Skeletal muscle satellite cell (primary cell): ENCODE measurements around the gene TRPM2. TPM values are rescaled to one million over a fixed set of nuclear protein-coding genes. Genes with fewer than 3 reads are reported as not detected.

ENCODE experiments used
- H3K27me3 ChIP-seq: 2 replicates; pipeline ENCODE4 v1.7.0; 2013; ENCODE audit warnings: low read length; ENCODE audit not compliant: control insufficient read depth, insufficient read depth
- H3K36me3 ChIP-seq: 2 replicates; pipeline ENCODE4 v1.7.0; 2013; ENCODE audit warnings: mild to moderate bottlenecking, control low read depth, low read length; ENCODE audit not compliant: insufficient read depth
- H3K4me1 ChIP-seq: 2 replicates; pipeline ENCODE4 v1.7.0; 2013; ENCODE audit warnings: low read length; ENCODE audit not compliant: control insufficient read depth, insufficient read depth
- H3K4me2 ChIP-seq: 2 replicates; pipeline ENCODE4 v1.7.0; 2013; ENCODE audit warnings: mild to moderate bottlenecking, low read length
- H3K4me3 ChIP-seq: 2 replicates; pipeline ENCODE4 v1.7.0; 2013; ENCODE audit warnings: low read length
- H3K9ac ChIP-seq: 2 replicates; pipeline ENCODE4 v1.7.0; 2013; ENCODE audit warnings: mild to moderate bottlenecking, low read depth, low read length, moderate library complexity
- H3K9me3 ChIP-seq: replicated peaks from 2 replicates; pipeline ENCODE4 v1.7.0; 2013; ENCODE audit warnings: mild to moderate bottlenecking, control low read depth, low read length
- total RNA-seq: library from RNA; depleted of rRNA; stranded (reverse); fragments of >200 nt; gene quantifications from 2 replicates; pipeline ENCODE4 v1.2.3, GENCODE V29; 2012; rRNA removed

The TRPM2 gene
- not detected in 2 replicates for total RNA-seq

DNA sequence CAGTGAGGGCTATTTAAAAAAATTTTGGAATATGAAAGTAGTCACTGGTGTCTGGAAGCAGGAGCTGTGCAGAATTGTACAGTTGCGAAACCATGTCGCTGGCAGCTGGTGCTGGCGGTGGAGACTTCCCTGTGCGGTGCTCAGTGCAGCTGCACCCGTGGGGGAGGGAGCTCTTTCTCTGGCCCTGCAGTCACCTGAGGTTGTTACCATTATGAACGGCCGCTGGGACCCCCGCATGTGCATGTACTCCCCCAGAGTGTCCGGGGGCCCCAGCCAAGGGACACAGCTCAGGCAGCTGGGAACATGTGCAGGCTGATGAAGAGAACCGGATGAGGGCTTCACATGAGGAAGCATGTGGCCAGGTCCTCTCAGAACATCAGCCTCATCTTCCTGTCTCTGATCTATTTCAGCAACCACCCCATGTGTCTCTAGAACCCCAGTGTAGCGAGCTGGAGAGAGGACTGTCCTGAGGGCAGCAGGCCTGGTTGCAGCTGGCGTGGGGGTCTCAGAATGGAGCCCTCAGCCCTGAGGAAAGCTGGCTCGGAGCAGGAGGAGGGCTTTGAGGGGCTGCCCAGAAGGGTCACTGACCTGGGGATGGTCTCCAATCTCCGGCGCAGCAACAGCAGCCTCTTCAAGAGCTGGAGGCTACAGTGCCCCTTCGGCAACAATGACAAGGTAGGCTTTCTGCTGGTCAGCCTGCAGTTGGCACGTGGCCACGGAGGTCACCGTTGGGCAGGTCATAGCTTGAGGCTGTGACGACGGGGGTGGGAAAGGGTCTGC, at the start of gene TRPM2:
TSS of gene TRPM2 (plus strand) at position 431 of the 780 bp plus-strand sequence. CDS start at position 511, 80 bp downstream.
- Histone ChIP-seq H3K27me3 (peaks cover 60% of the 10 kb centered on the region), H3K36me3 (no peaks in the 10 kb centered on the region), H3K4me3 (no peak within 1 kb of the TSS), H3K4me1 (no peaks in the 10 kb centered on the region), H3K9ac (no peak within 1 kb of the TSS), H3K4me2 (no peak within 1 kb of the TSS), H3K9me3 (no peaks in the 10 kb centered on the region)

DNA sequence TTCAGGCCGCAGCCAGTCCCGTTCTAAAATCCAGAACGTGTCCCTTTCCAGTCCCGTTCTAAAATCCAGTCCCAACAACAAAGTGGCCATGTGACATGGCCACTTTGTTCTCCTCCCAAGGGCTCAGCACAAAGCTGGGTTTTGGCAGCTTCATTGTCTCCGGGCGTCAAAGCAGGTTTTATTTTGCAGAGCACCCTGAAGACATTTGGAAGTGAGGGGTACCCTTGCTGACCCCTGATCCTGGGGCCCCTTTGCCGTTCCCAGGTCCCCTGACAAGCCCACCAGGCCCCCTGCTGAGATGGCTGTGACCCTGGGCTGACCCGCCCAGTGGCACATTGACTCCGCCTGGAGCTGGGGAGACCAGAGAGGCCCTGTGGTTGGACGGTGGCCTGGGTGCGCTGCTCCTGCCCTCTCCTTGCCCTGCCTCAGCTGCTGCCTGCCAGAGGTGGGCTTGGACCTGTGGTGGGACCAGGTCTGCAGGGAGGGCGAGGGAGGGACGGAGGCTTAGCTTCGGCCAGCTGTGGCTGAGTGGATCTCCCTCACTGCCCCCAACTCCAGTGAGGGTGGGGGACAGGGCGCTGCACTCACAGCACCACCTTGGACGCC, 49.3 kb upstream of the TRPM2 start:
- Histone ChIP-seq H3K4me2 (no peak overlapping the region), H3K9ac (no peak overlapping the region), H3K9me3 (no peaks in the 10 kb centered on the region), H3K4me1 (peaks cover 20% of the 10 kb centered on the region), H3K36me3 (peaks cover 13% of the 10 kb centered on the region), H3K27me3 (no peaks in the 10 kb centered on the region), H3K4me3 (no peak overlapping the region)

DNA sequence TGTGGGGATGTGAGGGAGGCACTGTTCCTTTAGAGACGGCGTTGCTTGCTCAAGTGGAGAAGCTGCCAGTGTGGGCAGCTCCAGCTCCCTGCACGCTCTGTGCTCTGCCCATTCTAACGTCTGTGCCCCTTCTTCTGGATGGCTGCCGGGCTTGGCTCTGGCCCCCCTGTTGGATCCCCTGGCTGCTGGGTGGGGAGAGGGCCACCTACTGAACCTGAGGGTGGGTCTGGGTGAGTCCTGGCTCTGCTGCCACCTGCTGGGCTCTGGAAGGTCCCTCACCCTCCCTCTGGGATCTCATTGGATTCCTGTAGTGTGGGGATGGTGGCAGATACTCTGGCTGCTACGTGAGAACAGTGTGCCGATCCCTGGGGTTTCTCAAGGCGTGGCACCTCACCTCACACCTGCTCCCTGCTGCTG, 48.5 kb upstream of the TRPM2 start:
- H3K4me1 ChIP-seq: peaks cover 14% of the 10 kb centered on the region
- no peak overlapping the region for H3K4me3 ChIP-seq
- no peaks in the 10 kb centered on the region for H3K27me3 ChIP-seq
- peaks cover 16% of the 10 kb centered on the region for H3K36me3 ChIP-seq
- H3K9me3 ChIP-seq: no peaks in the 10 kb centered on the region
- no peak overlapping the region for H3K9ac ChIP-seq
- no peak overlapping the region for H3K4me2 ChIP-seq

DNA sequence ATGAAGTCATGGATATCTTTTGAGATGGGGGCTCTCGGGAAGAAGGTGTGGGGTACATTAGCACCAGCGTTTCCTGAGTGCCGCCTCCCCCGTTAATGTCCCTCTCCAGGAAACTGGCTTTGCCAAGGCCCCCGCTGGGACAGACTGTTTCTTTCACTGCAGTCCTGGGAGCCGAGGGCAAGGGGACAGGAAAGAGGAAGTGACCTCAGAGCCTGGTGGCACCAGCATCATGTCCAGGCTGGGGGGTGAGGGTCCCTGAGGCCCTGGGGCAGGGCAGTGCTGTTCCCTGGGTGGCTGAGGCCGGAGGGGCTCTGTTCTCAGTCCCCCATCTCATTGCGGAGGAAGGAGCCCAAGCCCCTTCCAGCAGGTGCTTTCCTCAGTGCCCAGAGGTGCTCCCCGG, 47.7 kb upstream of the TRPM2 start:
- H3K4me3 ChIP-seq: no peak overlapping the region
- no peaks in the 10 kb centered on the region for H3K27me3 ChIP-seq
- peaks cover 19% of the 10 kb centered on the region for H3K36me3 ChIP-seq
- H3K4me1 ChIP-seq: peaks cover 12% of the 10 kb centered on the region
- no peak overlapping the region for H3K9ac ChIP-seq
- H3K4me2 ChIP-seq: no peak overlapping the region
- no peaks in the 10 kb centered on the region for H3K9me3 ChIP-seq

DNA sequence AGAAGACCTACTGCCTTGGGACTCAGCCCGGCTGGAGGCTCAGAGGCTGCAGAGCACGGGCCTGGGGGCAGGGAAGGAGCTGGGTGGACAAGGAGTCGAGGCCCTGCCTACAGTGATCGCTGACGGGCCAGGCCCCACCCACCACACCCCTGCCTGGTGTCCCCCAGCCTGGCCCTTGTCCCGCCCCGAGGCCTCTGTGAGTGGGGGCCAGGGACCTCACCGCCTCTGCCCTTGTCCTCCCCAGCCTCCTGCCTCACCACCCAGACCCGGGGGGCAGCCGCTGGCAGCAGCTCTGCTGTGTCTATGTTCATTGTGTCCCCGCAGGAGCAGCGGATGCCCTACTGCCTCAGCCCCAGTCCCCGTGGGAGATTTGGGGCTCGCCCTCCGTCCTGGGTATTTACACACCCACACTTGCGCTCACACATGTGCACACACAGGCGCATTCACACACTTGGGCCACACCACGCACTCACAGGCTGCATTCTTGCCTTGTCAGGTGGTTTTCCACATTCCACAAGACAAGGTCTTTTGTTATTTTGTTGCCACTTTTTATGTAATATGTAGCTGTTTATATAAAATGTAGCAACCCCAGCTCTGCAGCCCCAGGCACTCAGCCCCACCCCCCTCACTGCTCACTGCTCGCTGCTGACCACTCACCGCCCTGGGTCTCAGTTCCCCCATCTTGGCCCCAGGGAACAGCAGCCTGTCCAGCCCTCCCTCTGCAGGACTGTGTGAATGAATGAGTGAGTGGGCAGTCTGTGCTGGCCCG, 46.3 kb upstream of the TRPM2 start:
- Histone ChIP-seq H3K27me3 (no peaks in the 10 kb centered on the region), H3K4me3 (no peak overlapping the region), H3K9ac (no peak overlapping the region), H3K9me3 (no peaks in the 10 kb centered on the region), H3K4me2 (no peak overlapping the region), H3K4me1 (no peaks in the 10 kb centered on the region), H3K36me3 (peaks cover 32% of the 10 kb centered on the region)

DNA sequence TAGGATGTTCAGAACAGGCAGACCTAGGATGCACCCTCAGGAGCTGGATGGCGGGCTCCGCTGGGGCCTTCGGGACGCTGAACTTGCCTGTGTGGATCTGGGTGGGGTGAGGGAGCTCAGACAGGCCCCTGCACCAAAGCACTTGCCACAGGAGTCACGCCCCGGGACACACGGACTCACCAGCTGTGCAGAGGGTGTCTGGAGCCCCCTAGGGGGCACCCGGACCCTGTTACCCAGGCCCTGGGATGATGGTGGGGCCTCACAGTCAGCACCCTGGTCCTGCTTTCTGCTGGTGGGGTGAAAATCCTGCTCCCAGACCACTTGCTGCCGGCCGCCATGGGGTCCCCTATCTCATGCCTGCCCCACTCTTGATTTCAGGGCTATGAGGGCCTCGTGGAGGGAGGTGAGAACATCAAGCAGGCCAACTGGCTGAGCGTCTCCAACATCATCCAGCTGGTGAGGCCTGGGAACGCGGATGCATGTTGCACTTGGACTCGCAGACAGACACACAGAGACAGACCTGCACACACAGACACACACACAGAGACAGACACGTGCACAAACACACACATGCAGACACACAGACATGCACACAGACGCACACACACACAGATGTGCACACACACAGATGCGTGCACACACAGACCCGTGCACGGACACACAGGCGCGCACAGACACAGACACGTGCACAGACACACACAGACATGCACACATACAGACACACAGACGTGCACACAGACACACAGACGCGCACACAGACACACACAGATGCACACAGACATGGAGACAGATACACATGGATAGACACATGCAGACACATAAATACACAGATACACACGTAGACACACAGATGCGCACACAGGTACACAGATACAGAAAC, 42.6 kb upstream of the TRPM2 start:
- Histone ChIP-seq H3K4me1 (no peaks in the 10 kb centered on the region), H3K9ac (no peak overlapping the region), H3K9me3 (no peaks in the 10 kb centered on the region), H3K27me3 (no peaks in the 10 kb centered on the region), H3K4me3 (no peak overlapping the region), H3K36me3 (peaks cover 43% of the 10 kb centered on the region), H3K4me2 (no peak overlapping the region)

DNA sequence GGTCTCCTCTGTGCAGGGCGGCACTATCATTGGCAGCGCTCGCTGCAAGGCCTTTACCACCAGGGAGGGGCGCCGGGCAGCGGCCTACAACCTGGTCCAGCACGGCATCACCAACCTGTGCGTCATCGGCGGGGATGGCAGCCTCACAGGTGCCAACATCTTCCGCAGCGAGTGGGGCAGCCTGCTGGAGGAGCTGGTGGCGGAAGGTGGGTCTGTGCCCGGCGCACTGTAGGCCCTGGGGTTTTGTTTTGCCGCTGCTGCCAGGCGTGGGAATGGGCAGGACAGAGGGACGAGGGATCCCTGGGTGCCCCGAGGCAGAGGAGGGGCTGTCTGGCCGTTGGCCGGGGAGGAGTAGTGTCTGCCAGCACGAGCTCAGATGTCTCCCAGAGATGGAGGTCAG, 41.3 kb upstream of the TRPM2 start:
- no peak overlapping the region for H3K9ac ChIP-seq
- peaks cover 40% of the 10 kb centered on the region for H3K36me3 ChIP-seq
- no peaks in the 10 kb centered on the region for H3K4me1 ChIP-seq
- H3K4me3 ChIP-seq: no peak overlapping the region
- H3K27me3 ChIP-seq: no peaks in the 10 kb centered on the region
- H3K9me3 ChIP-seq: no peaks in the 10 kb centered on the region
- H3K4me2 ChIP-seq: no peak overlapping the region

DNA sequence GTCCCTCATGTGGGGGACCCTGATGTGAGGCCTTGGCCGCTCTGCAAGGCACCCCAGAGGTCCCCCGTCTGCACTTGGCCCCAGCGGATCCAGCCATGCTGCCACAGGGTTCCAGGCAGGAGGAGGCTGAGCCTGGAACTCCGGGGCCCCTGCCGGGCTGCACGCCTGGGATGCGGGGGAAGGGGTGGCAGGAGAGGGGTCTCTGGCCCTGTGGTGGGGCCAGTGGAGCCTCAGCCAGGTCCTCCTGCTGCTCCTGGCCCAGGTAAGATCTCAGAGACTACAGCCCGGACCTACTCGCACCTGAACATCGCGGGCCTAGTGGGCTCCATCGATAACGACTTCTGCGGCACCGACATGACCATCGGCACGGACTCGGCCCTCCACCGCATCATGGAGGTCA, 40.7 kb upstream of the TRPM2 start:
- no peak overlapping the region for H3K9ac ChIP-seq

DNA sequence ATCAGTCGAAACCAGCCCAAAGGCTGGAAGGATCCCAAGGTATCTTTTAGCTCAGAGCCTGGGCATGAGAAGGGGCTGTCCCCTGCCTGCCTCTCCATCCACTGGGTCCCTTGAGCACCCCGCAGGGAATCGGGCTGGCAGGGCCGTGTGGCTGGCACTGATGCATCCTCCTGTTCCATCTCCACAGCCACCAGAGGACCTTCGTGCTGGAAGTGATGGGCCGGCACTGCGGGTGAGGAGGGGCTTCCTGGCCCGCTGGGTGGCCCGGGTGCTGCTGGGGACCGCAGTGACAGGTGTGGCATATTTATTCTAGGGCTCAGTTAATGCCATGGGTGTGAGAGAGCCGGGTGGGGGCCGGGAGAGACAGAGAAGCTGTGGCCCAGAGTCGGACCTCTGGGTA, 40.0 kb upstream of the TRPM2 start:
- H3K4me1 ChIP-seq: no peaks in the 10 kb centered on the region
- no peaks in the 10 kb centered on the region for H3K27me3 ChIP-seq
- no peak overlapping the region for H3K4me2 ChIP-seq
- H3K4me3 ChIP-seq: no peak overlapping the region
- no peak overlapping the region for H3K9ac ChIP-seq
- no peaks in the 10 kb centered on the region for H3K9me3 ChIP-seq
- H3K36me3 ChIP-seq: peaks cover 46% of the 10 kb centered on the region

More for the DNA sequence above, 40.7 kb upstream of the TRPM2 start:
- Histone ChIP-seq H3K4me2 (no peak overlapping the region), H3K4me3 (no peak overlapping the region), H3K4me1 (no peaks in the 10 kb centered on the region), H3K36me3 (peaks cover 41% of the 10 kb centered on the region), H3K9me3 (no peaks in the 10 kb centered on the region), H3K27me3 (no peaks in the 10 kb centered on the region)

DNA sequence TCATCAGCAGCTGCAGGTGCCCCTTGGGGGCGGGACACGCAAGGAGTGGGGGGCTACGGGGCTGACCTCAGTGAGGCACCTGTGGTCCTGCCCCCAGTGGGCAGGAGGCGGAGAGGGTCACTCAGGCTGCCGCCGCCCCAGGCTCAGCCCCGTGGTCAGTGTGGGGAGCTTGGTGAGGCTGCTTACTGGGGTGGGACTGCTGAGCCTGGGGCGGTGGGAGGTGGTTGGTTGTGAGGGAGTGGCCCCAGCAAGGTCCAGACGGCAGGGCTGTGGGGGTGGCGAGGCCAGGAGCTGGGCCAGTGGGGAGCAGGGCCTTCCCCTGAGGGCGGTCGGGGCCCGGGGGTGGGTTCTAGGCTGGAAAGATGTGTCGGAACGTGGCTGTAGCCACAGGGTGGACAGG, 39.3 kb upstream of the TRPM2 start:
- H3K4me1 ChIP-seq: no peaks in the 10 kb centered on the region
- H3K4me3 ChIP-seq: no peak overlapping the region
- no peaks in the 10 kb centered on the region for H3K27me3 ChIP-seq
- no peak overlapping the region for H3K4me2 ChIP-seq
- H3K36me3 ChIP-seq: peaks cover 44% of the 10 kb centered on the region
- H3K9ac ChIP-seq: no peak overlapping the region
- H3K9me3 ChIP-seq: no peaks in the 10 kb centered on the region

DNA sequence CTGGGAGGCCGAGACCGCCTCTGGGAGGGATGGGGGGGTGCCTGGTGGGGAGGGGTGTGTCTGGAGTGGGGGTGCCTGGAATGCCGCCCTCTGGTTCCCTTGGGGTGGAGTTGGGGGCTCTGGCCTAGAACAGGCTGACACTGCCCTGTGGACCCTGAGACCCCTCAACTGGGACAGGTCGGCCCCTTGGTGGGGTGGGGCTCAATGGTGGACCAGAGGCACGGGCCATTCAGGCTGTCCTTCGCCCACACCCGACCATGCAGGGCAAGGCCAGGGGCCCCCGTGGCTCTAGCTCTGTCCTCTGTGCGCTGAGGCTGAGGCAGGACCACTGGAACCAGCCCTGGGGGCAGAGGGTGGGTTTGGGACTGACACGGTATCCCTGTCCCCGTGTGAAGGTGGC, 38.9 kb upstream of the TRPM2 start:
- H3K4me3 ChIP-seq: no peak overlapping the region
- H3K9me3 ChIP-seq: no peaks in the 10 kb centered on the region
- H3K9ac ChIP-seq: no peak overlapping the region
- no peaks in the 10 kb centered on the region for H3K27me3 ChIP-seq
- H3K4me1 ChIP-seq: no peaks in the 10 kb centered on the region
- no peak overlapping the region for H3K4me2 ChIP-seq
- H3K36me3 ChIP-seq: peaks cover 48% of the 10 kb centered on the region
